Measurements from ENCODE around the gene CD82. TPM values are rescaled to one million over a fixed set of nuclear protein-coding genes. Genes with fewer than 3 reads are reported as not detected.

The CD82 gene
- total RNA-seq, 1 experiment from 2014 or later = 4.5 TPM

GRCh38 chr11:44604171-44604581 lies 38.7 kb downstream of the CD82 start:
- Histone ChIP-seq H2AK5ac (ENCODE audit: insufficient read length, low read length) (no peak overlapping the region), H3K4me1 (ENCODE audit: insufficient read depth, low read length) (no peaks in the 10 kb centered on the region), H3K23ac (ENCODE audit: insufficient read length, low read depth, low read length) (no peak overlapping the region), H2BK5ac (ENCODE audit: insufficient read length, low read length) (no peak overlapping the region), H3K27me3 (ENCODE audit: insufficient read depth, low read length) (no peaks in the 10 kb centered on the region), H3K56ac (ENCODE audit: insufficient read length, low read depth, low read length) (no peak overlapping the region), H3K9ac (ENCODE audit: extremely low read depth, insufficient read length, low read length) (no peak overlapping the region), H4K8ac (replicated peaks; ENCODE audit: insufficient read length, low read depth, low read length) (no peak overlapping the region), H3K79me2 (ENCODE audit: insufficient read depth, low read length) (no peaks in the 10 kb centered on the region), H3K23me2 (ENCODE audit: insufficient read length, low read depth, low read length, poor library complexity, severe bottlenecking) (no peaks in the 10 kb centered on the region), H2BK12ac (ENCODE audit: insufficient read length, low read depth, low read length) (no peak overlapping the region), H3K4ac (ENCODE audit: low read depth, low read length) (no peak overlapping the region), H3K4me2 (ENCODE audit: insufficient read depth, insufficient read length, low read length) (no peak overlapping the region), H4K91ac (ENCODE audit: insufficient read length, low read depth, low read length) (no peak overlapping the region), H3K9me3 (ENCODE audit: control insufficient read depth, low read depth, low read length) (no peaks in the 10 kb centered on the region), H3T11ph (ENCODE audit: low read length) (no peak overlapping the region), H2BK120ac (ENCODE audit: low read depth, low read length, poor library complexity, severe bottlenecking) (no peak overlapping the region), H2AFZ (ENCODE audit: low read length) (no peak overlapping the region), H3K27ac (ENCODE audit: insufficient read length, low read depth, low read length) (no peak overlapping the region), H2BK20ac (ENCODE audit: low read depth, low read length, poor library complexity, severe bottlenecking) (no peak overlapping the region), H2BK15ac (ENCODE audit: low read depth, low read length) (no peak overlapping the region), H3K14ac (ENCODE audit: insufficient read depth, low read length) (no peak overlapping the region), H3K18ac (ENCODE audit: insufficient read length, low read depth, low read length) (no peak overlapping the region), H4K5ac (ENCODE audit: insufficient read length, low read depth, low read length) (no peak overlapping the region), H3K79me1 (ENCODE audit: insufficient read depth, low read depth, low read length, poor library complexity, severe bottlenecking) (no peaks in the 10 kb centered on the region), H4K20me1 (ENCODE audit: control insufficient read depth, insufficient read depth, insufficient read length) (no peaks in the 10 kb centered on the region)
- Mint-ChIP-seq H3K27ac (no peak overlapping the region), H3K4me1 (peaks cover 10 to 35% of the 10 kb centered on the region in 2 experiments), H3K36me3 (ENCODE audit: insufficient read depth in 1 of 3, low read depth in 3 of 3) (no peaks in the 10 kb centered on the region), H3K4me3 (no peak overlapping the region), H3K9me3 (no peaks in the 10 kb centered on the region), H3K27me3 (ENCODE audit: low read depth) (peaks cover 2% of the 10 kb centered on the region; the same call in 1 of the 2 replicates)
- no peak for DNase-seq
- TF ChIP-seq CTCF (conservative IDR thresholded peaks at IDR 0.05) = no peak
- WGBS (ENCODE audit: extremely low coverage, insufficient read length, low lambda C conversion rate) = no CpG with 5 or more reads among the region's 6 CpGs
